CD8-positive, alpha-beta memory T cell (primary cell): ENCODE data around the gene MNT. TPM values are rescaled to one million over a fixed set of nuclear protein-coding genes. Genes with fewer than 3 reads are reported as not detected.

Source experiments
- CTCF ChIA-PET: fragments of 350-600 bp; sonication (Branson Sonifier 250); formaldehyde crosslinking; loops from one replicate; lab custom pipeline; 2021; ENCODE audit warnings: antibody characterized with exemption; lab: Charles Lee
- POLR2A ChIA-PET: fragments of 350-600 bp; sonication (Branson Sonifier 250); formaldehyde crosslinking; loops from one replicate; lab custom pipeline; 2021; ENCODE audit warnings: antibody characterized with exemption; lab: Charles Lee
- DNase-seq, 5 donors: peaks; one replicate each; pipeline versions ENCODE4 v3.0.0 to v3.0.0-alpha.2; 2020 to 2022; ENCODE audit warnings: mixed read lengths in 1 of 5
- H3K27ac ChIP-seq: one replicate; pipeline ENCODE4 v1.7.0; 2013; ENCODE audit warnings: low read depth, mild to moderate bottlenecking, low read length, moderate library complexity
- H3K27me3 ChIP-seq: 2 replicates; pipeline ENCODE4 v1.7.0; 2013; ENCODE audit warnings: low read length, mild to moderate bottlenecking; ENCODE audit not compliant: insufficient read depth, poor library complexity, severe bottlenecking
- H3K36me3 ChIP-seq: 2 replicates; pipeline ENCODE4 v1.7.0; 2013; ENCODE audit warnings: mild to moderate bottlenecking, low read length, moderate library complexity; ENCODE audit not compliant: insufficient read depth
- H3K4me1 ChIP-seq: 2 replicates; pipeline ENCODE4 v1.7.0; 2013; ENCODE audit warnings: mild to moderate bottlenecking, low read length, moderate library complexity; ENCODE audit not compliant: insufficient read depth
- H3K4me3 ChIP-seq: 2 replicates; pipeline ENCODE4 v1.7.0; 2013; ENCODE audit warnings: mild to moderate bottlenecking, low read length
- H3K9me3 ChIP-seq: 2 replicates; pipeline ENCODE4 v1.7.0; 2013; ENCODE audit warnings: mild to moderate bottlenecking, low read length
- H3K27ac Mint-ChIP-seq, 8 donors: one replicate each; pipeline ENCODE4 v1.8.0; 2020 to 2021; ENCODE audit warnings: mixed read lengths in 8 of 8, mild to moderate bottlenecking in 6 of 8, inconsistent platforms in 3 of 8, moderate library complexity in 3 of 8
- H3K27me3 Mint-ChIP-seq, 2 donors: one replicate each; pipeline ENCODE4 v1.8.0; 2020 to 2021; ENCODE audit warnings: mixed read lengths in 2 of 2, mild to moderate bottlenecking in 1 of 2, moderate library complexity in 1 of 2
- H3K36me3 Mint-ChIP-seq, 3 donors: one replicate each; pipeline ENCODE4 v1.8.0; 2020 to 2021; ENCODE audit warnings: mixed read lengths in 3 of 3, inconsistent platforms in 1 of 3, mild to moderate bottlenecking in 1 of 3
- H3K4me1 Mint-ChIP-seq, 3 donors: one replicate each; pipeline ENCODE4 v1.8.0; 2020 to 2021; ENCODE audit warnings: mixed read lengths in 3 of 3, inconsistent platforms in 1 of 3, mild to moderate bottlenecking in 1 of 3
- H3K4me3 Mint-ChIP-seq, 7 donors: one replicate each; pipeline ENCODE4 v1.8.0; 2020 to 2021; ENCODE audit warnings: mixed read lengths in 7 of 7, mild to moderate bottlenecking in 6 of 7, moderate library complexity in 4 of 7, inconsistent platforms in 2 of 7
- H3K9me3 Mint-ChIP-seq, 5 donors: one replicate each; pipeline ENCODE4 v1.8.0; 2020 to 2022; ENCODE audit warnings: mixed read lengths in 5 of 5, mild to moderate bottlenecking in 3 of 5, moderate library complexity in 2 of 5, inconsistent platforms in 1 of 5
- polyA plus RNA-seq: library from polyadenylated mRNA; unstranded; fragments of 300-500 nt; fragmentation: Illumina TruSeq; gene quantifications from one replicate; pipeline ENCODE4 v1.2.3, GENCODE V29; 2021
- total RNA-seq, 2 experiments: library from RNA; stranded (reverse); gene quantifications; one replicate each; pipeline ENCODE4 v1.2.3, GENCODE V29; 2021

MNT gene
- total and polyA plus RNA-seq, 3 experiments from 2014 or later, result 1.2 to 24.3 (median 21.5) TPM

- Mint-ChIP-seq H3K4me1 (peaks cover 10 to 16% (median 14%) of the 10 kb centered on the region in 3 donors), H3K36me3 (peaks cover 0 to 17% (median 1%) of the 10 kb centered on the region in 3 donors), H3K9me3 (no peaks in the 10 kb centered on the region), H3K27me3 (peaks cover 0 to 3% of the 10 kb centered on the region in 2 donors), H3K4me3 (peak overlapping the region in 2 of 7 donors; percentile 15 to 60), H3K27ac (peak overlapping the region in 3 of 8 donors; percentile 41 to 73 (median 47))
- Histone ChIP-seq H3K27me3 (no peaks in the 10 kb centered on the region), H3K36me3 (no peaks in the 10 kb centered on the region), H3K4me3 (no peak overlapping the region), H3K4me1 (peaks cover 9% of the 10 kb centered on the region), H3K9me3 (no peaks in the 10 kb centered on the region), H3K27ac (no peak overlapping the region)
- POLR2A ChIA-PET, result interaction anchor here (0.5 kb wide), 1 partner anchor 166 kb away, joined by 3 read pairs; no protein-coding TSS in a partner anchor
- CTCF ChIA-PET, result no interaction called here
- no peak for DNase-seq
These were observed 4.5 kb upstream of the MNT start for GRCh38 chr17:2405247-2405926.

DNA sequence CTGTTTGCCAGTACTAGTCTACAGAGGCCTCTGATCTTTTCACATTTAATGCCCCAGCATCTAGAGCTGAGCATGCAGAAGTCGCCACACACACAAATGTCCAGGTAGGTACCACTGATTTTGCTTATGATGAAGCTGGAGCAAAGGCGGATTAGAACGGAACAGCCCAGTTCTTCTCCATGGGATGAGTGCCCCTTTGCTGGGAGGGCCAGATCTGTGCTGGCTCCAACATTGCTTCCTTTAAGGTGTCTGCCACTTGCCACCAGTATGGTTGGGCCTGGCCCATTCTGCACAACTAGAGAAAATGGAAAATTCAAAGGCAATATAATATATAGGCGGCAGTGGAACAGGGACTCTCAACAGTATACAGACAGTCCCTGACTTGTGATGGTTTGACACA lies 2.2 kb upstream of the MNT start:
- CTCF ChIA-PET, result interaction anchor here (1.4 to 3.1 kb wide), 5 partner anchors 12 to 20 kb away, joined by 6 to 23 read pairs (median 8); no protein-coding TSS in a partner anchor
- peak overlapping the region; percentile 77 to 86 (median 84) for H3K4me3 Mint-ChIP-seq

DNA sequence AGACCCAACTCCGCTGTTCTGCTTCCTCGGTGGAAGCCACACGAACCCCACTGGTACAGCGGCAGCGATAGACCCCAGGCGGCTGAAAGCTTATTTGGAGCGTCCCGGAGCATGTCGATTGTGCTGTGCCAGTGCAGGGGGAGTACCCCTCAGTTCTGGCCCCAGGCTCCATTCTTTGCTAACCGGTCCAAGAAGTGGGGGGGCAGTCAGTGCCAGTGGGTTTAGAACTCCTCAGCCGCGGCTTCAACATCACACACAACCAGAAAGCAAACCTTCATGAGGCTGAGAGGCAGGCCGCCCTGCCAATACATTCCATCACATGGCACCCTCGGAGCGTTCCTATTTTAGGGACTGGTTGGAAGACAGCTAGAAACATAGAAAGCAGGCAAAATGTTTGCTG lies 1.7 kb upstream of the MNT start:
- peak overlapping the region; percentile 79 to 99 (median 88) for H3K27ac Mint-ChIP-seq
- H3K9me3 Mint-ChIP-seq, result no peaks in the 10 kb centered on the region
- peaks cover 0 to 3% of the 10 kb centered on the region in 2 donors for H3K27me3 Mint-ChIP-seq
- peaks cover 0 to 23% (median 1%) of the 10 kb centered on the region in 3 donors for H3K36me3 Mint-ChIP-seq
- H3K36me3 ChIP-seq, result no peaks in the 10 kb centered on the region
- DNase-seq, result peak in 2 of 5 donors; percentile 21 to 51
- peaks cover 26 to 36% (median 32%) of the 10 kb centered on the region in 3 donors for H3K4me1 Mint-ChIP-seq
- H3K27me3 ChIP-seq, result no peaks in the 10 kb centered on the region
- peak overlapping the region; percentile 62 for H3K27ac ChIP-seq
- POLR2A ChIA-PET, result interaction anchor here (1.2 to 1.9 kb wide), 2 partner anchors 10 to 20 kb away, joined by 5 to 51 read pairs; no protein-coding TSS in a partner anchor
- CTCF ChIA-PET, result interaction anchor here (1.3 to 3.1 kb wide), 5 partner anchors 11 to 20 kb away, joined by 3 to 23 read pairs (median 7); no protein-coding TSS in a partner anchor
- no peaks in the 10 kb centered on the region for H3K9me3 ChIP-seq
- H3K4me3 Mint-ChIP-seq, result peak overlapping the region; percentile 77 to 86 (median 84)
- peaks cover 26% of the 10 kb centered on the region for H3K4me1 ChIP-seq
- peak overlapping the region; percentile 70 for H3K4me3 ChIP-seq

More for the DNA sequence above, 2.2 kb upstream of the MNT start:
- Histone ChIP-seq H3K27ac (no peak overlapping the region), H3K9me3 (no peaks in the 10 kb centered on the region), H3K27me3 (no peaks in the 10 kb centered on the region), H3K4me1 (peaks cover 21% of the 10 kb centered on the region), H3K36me3 (no peaks in the 10 kb centered on the region), H3K4me3 (no peak overlapping the region)
- Mint-ChIP-seq H3K27me3 (peaks cover 0 to 3% of the 10 kb centered on the region in 2 donors), H3K4me1 (peaks cover 22 to 31% (median 30%) of the 10 kb centered on the region in 3 donors), H3K9me3 (no peaks in the 10 kb centered on the region), H3K27ac (peak overlapping the region in 7 of 8 donors; percentile 79 to 99 (median 89)), H3K36me3 (peaks cover 0 to 23% (median 1%) of the 10 kb centered on the region in 3 donors)
- POLR2A ChIA-PET, result interaction anchor here (1.3 kb wide), 1 partner anchor 12 kb away, joined by 8 read pairs; no protein-coding TSS in a partner anchor
- no peak for DNase-seq

DNA sequence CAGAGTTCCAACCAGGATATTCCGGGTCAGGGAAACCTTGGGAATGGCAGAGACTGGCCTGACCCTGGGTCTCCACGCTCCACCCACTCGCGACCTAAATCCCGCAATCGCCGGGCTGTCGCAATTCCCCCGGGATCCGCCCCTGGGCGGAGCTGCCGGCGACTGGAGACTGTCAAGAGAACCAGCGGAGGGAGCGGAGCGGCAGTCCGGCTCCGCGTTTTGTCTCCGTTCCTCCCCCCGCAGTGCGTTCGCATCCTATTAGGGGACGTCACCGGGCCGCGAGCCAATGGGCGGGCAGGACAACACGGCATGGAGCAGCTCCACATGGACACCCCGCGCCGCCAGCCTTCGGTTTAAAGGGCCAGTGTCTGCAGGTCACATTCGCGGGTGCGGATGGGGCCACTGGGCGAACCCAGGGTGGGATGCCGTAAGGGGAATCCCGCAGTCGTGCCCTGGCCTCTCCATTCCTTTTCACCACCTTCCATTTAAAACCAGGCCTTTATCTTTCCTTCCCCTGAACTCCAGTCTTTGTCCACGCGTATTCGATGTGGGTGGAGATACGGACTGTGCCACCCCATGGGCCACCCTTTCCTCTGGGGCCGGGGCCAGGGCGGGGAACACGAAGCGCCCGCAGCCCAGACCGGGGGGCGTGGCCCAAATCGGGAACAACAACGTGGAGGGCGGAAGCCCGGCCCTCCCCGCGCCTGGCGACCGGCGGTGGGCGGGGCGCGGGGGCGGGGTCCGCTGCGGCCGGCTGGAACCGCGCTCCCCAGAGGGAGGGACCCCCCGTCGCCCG lies 764 bp upstream of the MNT start:
- Histone ChIP-seq H3K4me3 (peak overlapping the region; percentile 79), H3K4me1 (peaks cover 35% of the 10 kb centered on the region), H3K36me3 (no peaks in the 10 kb centered on the region), H3K27me3 (no peaks in the 10 kb centered on the region), H3K27ac (peak overlapping the region; percentile 96), H3K9me3 (no peaks in the 10 kb centered on the region)
- DNase-seq, result peak; percentile 99 to 100 (median 100)
- H3K9me3 Mint-ChIP-seq, result no peaks in the 10 kb centered on the region
- peaks cover 31 to 42% (median 36%) of the 10 kb centered on the region in 3 donors for H3K4me1 Mint-ChIP-seq
- ChIA-PET CTCF (interaction anchor here (0.8 to 3.1 kb wide), 8 partner anchors 9 to 65 kb away, joined by 3 to 23 read pairs (median 5); partner anchors contain the start of gene TSR1), POLR2A (interaction anchor here (0.6 to 2.9 kb wide), 7 partner anchors 9 to 347 kb away, joined by 3 to 51 read pairs (median 5); partner anchors contain the start of genes HIC1, SGSM2 and TSR1)
- peaks cover 0 to 16% (median 1%) of the 10 kb centered on the region in 3 donors for H3K36me3 Mint-ChIP-seq
- peak overlapping the region; percentile 90 to 100 (median 98) for H3K4me3 Mint-ChIP-seq
- H3K27ac Mint-ChIP-seq, result peak overlapping the region; percentile 98 to 100 (median 99)
- peaks cover 0 to 3% of the 10 kb centered on the region in 2 donors for H3K27me3 Mint-ChIP-seq

GRCh38 chr17:2400474-2400866 lies 390 bp downstream of the MNT start:
- Mint-ChIP-seq H3K4me3 (peak overlapping the region; percentile 96 to 100 (median 98)), H3K27me3 (peaks cover 0 to 3% of the 10 kb centered on the region in 2 donors), H3K9me3 (no peaks in the 10 kb centered on the region), H3K27ac (peak overlapping the region; percentile 91 to 100 (median 98)), H3K36me3 (peaks cover 0 to 14% (median 1%) of the 10 kb centered on the region in 3 donors), H3K4me1 (peaks cover 36 to 52% (median 42%) of the 10 kb centered on the region in 3 donors)
- H3K27ac ChIP-seq, result peak overlapping the region; percentile 96
- no peaks in the 10 kb centered on the region for H3K9me3 ChIP-seq
- peak; percentile 34 to 75 (median 46) for DNase-seq
- POLR2A ChIA-PET, result interaction anchor here (0.7 to 2.9 kb wide), 3 partner anchors 9 to 111 kb away, joined by 3 to 24 read pairs (median 4); partner anchors contain the start of genes METTL16, SGSM2 and TSR1
- CTCF ChIA-PET, result interaction anchor here (1.0 to 3.1 kb wide), 3 partner anchors 16 to 18 kb away, joined by 4 to 23 read pairs (median 4); no protein-coding TSS in a partner anchor
- H3K27me3 ChIP-seq, result no peaks in the 10 kb centered on the region
- H3K36me3 ChIP-seq, result no peaks in the 10 kb centered on the region
- H3K4me1 ChIP-seq, result peaks cover 46% of the 10 kb centered on the region
- H3K4me3 ChIP-seq, result peak overlapping the region; percentile 96

DNA sequence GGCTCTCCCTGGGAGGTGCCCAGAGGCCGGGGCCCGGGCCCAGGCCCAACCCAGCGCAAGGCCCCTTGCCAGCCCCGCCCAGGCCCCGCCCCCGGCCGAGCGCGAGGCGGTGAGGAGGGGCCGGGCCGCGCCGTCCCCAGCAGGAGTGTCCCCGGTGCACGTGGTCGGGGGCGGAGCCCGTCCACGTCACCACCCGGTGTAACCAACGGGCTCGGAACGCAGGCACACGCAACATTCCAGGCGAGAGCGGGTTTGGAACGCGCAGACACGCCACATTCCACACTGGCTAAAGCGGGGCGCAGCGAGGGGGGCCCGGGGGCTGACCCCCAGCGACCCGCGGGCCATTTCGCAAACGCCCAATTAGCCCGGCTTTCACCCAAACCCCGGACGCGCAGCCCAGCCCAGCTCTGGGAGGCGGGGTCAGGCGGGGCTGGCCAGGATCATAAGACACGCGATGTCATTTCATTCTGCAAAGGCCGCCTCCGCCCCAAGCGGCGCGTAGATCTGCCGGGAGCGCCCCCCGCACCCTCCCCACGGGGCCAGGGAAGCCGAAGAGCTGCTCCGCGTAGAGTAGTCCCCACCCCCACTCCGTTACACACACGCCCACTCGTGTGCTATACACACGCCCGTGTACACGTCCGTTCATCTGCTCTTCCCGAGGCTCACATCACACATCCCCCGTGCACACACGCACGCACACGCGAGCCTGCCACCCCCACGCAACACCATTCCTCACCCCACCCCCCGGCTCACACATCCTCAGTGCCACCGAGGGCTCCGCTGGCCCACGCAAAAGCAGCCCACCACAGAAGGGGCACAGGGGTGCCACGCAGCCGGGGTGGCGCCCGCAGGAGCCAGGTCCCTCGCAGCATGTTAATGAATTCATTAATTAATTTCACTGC lies 1.0 kb downstream of the MNT start:
- CTCF ChIA-PET, result interaction anchor here (0.8 to 3.1 kb wide), 4 partner anchors 16 to 18 kb away, joined by 3 to 23 read pairs (median 4); no protein-coding TSS in a partner anchor
- Mint-ChIP-seq H3K4me3 (peak overlapping the region; percentile 96 to 100 (median 98)), H3K27ac (peak overlapping the region; percentile 93 to 100 (median 100)), H3K9me3 (no peaks in the 10 kb centered on the region), H3K27me3 (peaks cover 0 to 3% of the 10 kb centered on the region in 2 donors), H3K36me3 (peaks cover 0 to 14% (median 0%) of the 10 kb centered on the region in 3 donors), H3K4me1 (peaks cover 36 to 56% (median 38%) of the 10 kb centered on the region in 3 donors)
- peaks cover 46% of the 10 kb centered on the region for H3K4me1 ChIP-seq
- peak overlapping the region; percentile 96 for H3K4me3 ChIP-seq
- no peaks in the 10 kb centered on the region for H3K27me3 ChIP-seq
- H3K9me3 ChIP-seq, result no peaks in the 10 kb centered on the region
- POLR2A ChIA-PET, result interaction anchor here (0.6 to 2.9 kb wide), 7 partner anchors 8 to 413 kb away, joined by 3 to 24 read pairs (median 4); partner anchors contain the start of genes METTL16, SGSM2 and TSR1
- DNase-seq, result peak; percentile 91 to 93 (median 92)
- no peaks in the 10 kb centered on the region for H3K36me3 ChIP-seq
- peak overlapping the region; percentile 96 for H3K27ac ChIP-seq
